ENCODE results near the gene SLC10A3.
A peak's percentile ranks its signal among the peaks of the same experiment; 100 is the strongest.

The SLC10A3 gene

GRCh38 chrX:154457491-154458115 is 32.8 kb downstream of the SLC10A3 start:
- Mint-ChIP-seq H3K4me3 (peak overlapping the region; percentile 95), H3K27me3 (no peaks in the 10 kb centered on the region), H3K36me3 (peaks cover 3% of the 10 kb centered on the region), H3K4me1 (peaks cover 15% of the 10 kb centered on the region), H3K27ac (peak overlapping the region; percentile 96), H3K9me3 (no peaks in the 10 kb centered on the region)
- DNase-seq (ENCODE audit: low spot score in 2 of 2) (peak in 1 of 2 donors; percentile 66), ATAC-seq (ENCODE audit: low read depth) (peak; percentile 77)

GRCh38 chrX:154452823-154453222 is 37.6 kb downstream of the SLC10A3 start:
- Mint-ChIP-seq H3K4me3 (no peak overlapping the region), H3K27ac (no peak overlapping the region), H3K36me3 (peaks cover 2% of the 10 kb centered on the region), H3K9me3 (no peaks in the 10 kb centered on the region), H3K4me1 (peaks cover 4% of the 10 kb centered on the region), H3K27me3 (no peaks in the 10 kb centered on the region)
- no peak for DNase-seq (ENCODE audit: low spot score in 2 of 2)
- ATAC-seq (ENCODE audit: low read depth) = no peak

GRCh38 chrX:154450312-154450711 is 40.1 kb downstream of the SLC10A3 start:
- H3K4me3 Mint-ChIP-seq = no peak overlapping the region
- DNase-seq (ENCODE audit: low spot score in 2 of 2) = no peak
- peaks cover 5% of the 10 kb centered on the region for H3K4me1 Mint-ChIP-seq
- ATAC-seq (ENCODE audit: low read depth) = no peak
- peaks cover 4% of the 10 kb centered on the region for H3K36me3 Mint-ChIP-seq
- H3K27ac Mint-ChIP-seq = no peak overlapping the region
- no peaks in the 10 kb centered on the region for H3K27me3 Mint-ChIP-seq
- no peaks in the 10 kb centered on the region for H3K9me3 Mint-ChIP-seq

GRCh38 chrX:154449618-154450017 is 40.8 kb downstream of the SLC10A3 start:
- Mint-ChIP-seq H3K9me3 (no peaks in the 10 kb centered on the region), H3K27ac (no peak overlapping the region), H3K36me3 (peaks cover 4% of the 10 kb centered on the region), H3K4me3 (no peak overlapping the region), H3K27me3 (no peaks in the 10 kb centered on the region), H3K4me1 (peaks cover 5% of the 10 kb centered on the region)
- DNase-seq (ENCODE audit: low spot score in 2 of 2) (no peak), ATAC-seq (ENCODE audit: low read depth) (no peak)

GRCh38 chrX:154448484-154448883 is 41.9 kb downstream of the SLC10A3 start:
- no peaks in the 10 kb centered on the region for H3K9me3 Mint-ChIP-seq
- H3K27ac Mint-ChIP-seq = no peak overlapping the region
- H3K27me3 Mint-ChIP-seq = no peaks in the 10 kb centered on the region
- DNase-seq (ENCODE audit: low spot score in 2 of 2) (no peak), ATAC-seq (ENCODE audit: low read depth) (no peak)
- no peak overlapping the region for H3K4me3 Mint-ChIP-seq
- peaks cover 4% of the 10 kb centered on the region for H3K36me3 Mint-ChIP-seq
- peaks cover 6% of the 10 kb centered on the region for H3K4me1 Mint-ChIP-seq

- Mint-ChIP-seq H3K27me3 (no peaks in the 10 kb centered on the region), H3K9me3 (no peaks in the 10 kb centered on the region), H3K27ac (no peak overlapping the region), H3K4me1 (peaks cover 8% of the 10 kb centered on the region), H3K36me3 (peaks cover 2% of the 10 kb centered on the region), H3K4me3 (no peak overlapping the region)
- ATAC-seq (ENCODE audit: low read depth) = no peak
- DNase-seq (ENCODE audit: low spot score in 2 of 2) = no peak
These were observed 44.0 kb downstream of the SLC10A3 start for GRCh38 chrX:154446430-154446829.

- DNase-seq (ENCODE audit: low spot score in 2 of 2) (no peak), ATAC-seq (ENCODE audit: low read depth) (no peak)
- Mint-ChIP-seq H3K36me3 (peaks cover 2% of the 10 kb centered on the region), H3K4me3 (no peak overlapping the region), H3K27me3 (no peaks in the 10 kb centered on the region), H3K9me3 (no peaks in the 10 kb centered on the region), H3K4me1 (peaks cover 8% of the 10 kb centered on the region), H3K27ac (no peak overlapping the region)
These were observed 44.7 kb downstream of the SLC10A3 start for GRCh38 chrX:154445776-154446175.

GRCh38 chrX:154444755-154445246 is 45.6 kb downstream of the SLC10A3 start:
- no peaks in the 10 kb centered on the region for H3K27me3 Mint-ChIP-seq
- no peak for DNase-seq (ENCODE audit: low spot score in 2 of 2)
- no peak for ATAC-seq (ENCODE audit: low read depth)
- H3K36me3 Mint-ChIP-seq = peaks cover 2% of the 10 kb centered on the region
- H3K4me3 Mint-ChIP-seq = no peak overlapping the region
- H3K27ac Mint-ChIP-seq = no peak overlapping the region
- H3K4me1 Mint-ChIP-seq = peaks cover 8% of the 10 kb centered on the region
- H3K9me3 Mint-ChIP-seq = no peaks in the 10 kb centered on the region

- Mint-ChIP-seq H3K4me1 (peaks cover 8% of the 10 kb centered on the region), H3K4me3 (peak within 1 kb of the TSS; percentile 83), H3K27me3 (no peaks in the 10 kb centered on the region), H3K27ac (peak within 1 kb of the TSS; percentile 89), H3K36me3 (peaks cover 2% of the 10 kb centered on the region), H3K9me3 (no peaks in the 10 kb centered on the region)
- DNase-seq (ENCODE audit: low spot score in 2 of 2) (peak; percentile 56 to 63), ATAC-seq (ENCODE audit: low read depth) (peak; percentile 91)
These were observed 46.3 kb downstream of the SLC10A3 start, which contains the start of gene FAM50A for GRCh38 chrX:154443992-154444754. FAM50A (plus strand) TSS chrX:154444141; CDS start chrX:154444236, 95 bp downstream.

GRCh38 chrX:154443479-154443910 is 46.9 kb downstream of the SLC10A3 start:
- H3K4me3 Mint-ChIP-seq = peak overlapping the region; percentile 83
- no peaks in the 10 kb centered on the region for H3K9me3 Mint-ChIP-seq
- peak overlapping the region; percentile 89 for H3K27ac Mint-ChIP-seq
- H3K4me1 Mint-ChIP-seq = peaks cover 8% of the 10 kb centered on the region
- ATAC-seq (ENCODE audit: low read depth) = no peak
- H3K36me3 Mint-ChIP-seq = peaks cover 2% of the 10 kb centered on the region
- DNase-seq (ENCODE audit: low spot score in 2 of 2) = no peak
- H3K27me3 Mint-ChIP-seq = no peaks in the 10 kb centered on the region

GRCh38 chrX:154441984-154442707 is 48.3 kb downstream of the SLC10A3 start:
- Mint-ChIP-seq H3K36me3 (peaks cover 2% of the 10 kb centered on the region), H3K4me1 (peaks cover 14% of the 10 kb centered on the region), H3K27me3 (no peaks in the 10 kb centered on the region), H3K27ac (no peak overlapping the region), H3K9me3 (no peaks in the 10 kb centered on the region), H3K4me3 (no peak overlapping the region)
- DNase-seq (ENCODE audit: low spot score in 2 of 2) = no peak
- ATAC-seq (ENCODE audit: low read depth) = no peak

- Mint-ChIP-seq H3K9me3 (no peaks in the 10 kb centered on the region), H3K4me1 (peaks cover 14% of the 10 kb centered on the region)
These were observed 48.9 kb downstream of the SLC10A3 start for GRCh38 chrX:154441564-154441963.

GRCh38 chrX:154440623-154441357 is 49.6 kb downstream of the SLC10A3 start:
- no peak overlapping the region for H3K4me3 Mint-ChIP-seq

More at GRCh38 chrX:154441564-154441963, 48.9 kb downstream of the SLC10A3 start:
- DNase-seq (ENCODE audit: low spot score in 2 of 2) = no peak
- Mint-ChIP-seq H3K27ac (no peak overlapping the region), H3K27me3 (no peaks in the 10 kb centered on the region), H3K36me3 (peaks cover 2% of the 10 kb centered on the region), H3K4me3 (no peak overlapping the region)
- ATAC-seq (ENCODE audit: low read depth) = no peak

More at GRCh38 chrX:154440623-154441357, 49.6 kb downstream of the SLC10A3 start:
- Mint-ChIP-seq H3K9me3 (no peaks in the 10 kb centered on the region), H3K27ac (no peak overlapping the region), H3K4me1 (peaks cover 9% of the 10 kb centered on the region), H3K36me3 (no peaks in the 10 kb centered on the region), H3K27me3 (no peaks in the 10 kb centered on the region)
- DNase-seq (ENCODE audit: low spot score in 2 of 2) (no peak), ATAC-seq (ENCODE audit: low read depth) (no peak)
